Activated CD4-positive, alpha-beta T cell treated with anti-CD3 and anti-CD28 coated beads, Interleukin-2, amount 50 U/mL, for 1 hour (primary cell): Measurements from ENCODE around the gene MYCN.
"Not testable (repeated sequence)": the region's sequence is repeated elsewhere in the genome, so short reads cannot be mapped to it uniquely, and the experiment has no call there.

ENCODE experiments used
- DNase-seq: peaks from one replicate; pipeline ENCODE4 v3.0.0-alpha.2; 2020

MYCN gene

DNA sequence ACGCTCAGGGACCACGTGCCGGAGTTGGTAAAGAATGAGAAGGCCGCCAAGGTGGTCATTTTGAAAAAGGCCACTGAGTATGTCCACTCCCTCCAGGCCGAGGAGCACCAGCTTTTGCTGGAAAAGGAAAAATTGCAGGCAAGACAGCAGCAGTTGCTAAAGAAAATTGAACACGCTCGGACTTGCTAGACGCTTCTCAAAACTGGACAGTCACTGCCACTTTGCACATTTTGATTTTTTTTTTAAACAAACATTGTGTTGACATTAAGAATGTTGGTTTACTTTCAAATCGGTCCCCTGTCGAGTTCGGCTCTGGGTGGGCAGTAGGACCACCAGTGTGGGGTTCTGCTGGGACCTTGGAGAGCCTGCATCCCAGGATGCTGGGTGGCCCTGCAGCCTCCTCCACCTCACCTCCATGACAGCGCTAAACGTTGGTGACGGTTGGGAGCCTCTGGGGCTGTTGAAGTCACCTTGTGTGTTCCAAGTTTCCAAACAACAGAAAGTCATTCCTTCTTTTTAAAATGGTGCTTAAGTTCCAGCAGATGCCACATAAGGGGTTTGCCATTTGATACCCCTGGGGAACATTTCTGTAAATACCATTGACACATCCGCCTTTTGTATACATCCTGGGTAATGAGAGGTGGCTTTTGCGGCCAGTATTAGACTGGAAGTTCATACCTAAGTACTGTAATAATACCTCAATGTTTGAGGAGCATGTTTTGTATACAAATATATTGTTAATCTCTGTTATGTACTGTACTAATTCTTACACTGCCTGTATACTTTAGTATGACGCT lies 5.8 kb downstream of the MYCN start:
- no peak for DNase-seq

DNA sequence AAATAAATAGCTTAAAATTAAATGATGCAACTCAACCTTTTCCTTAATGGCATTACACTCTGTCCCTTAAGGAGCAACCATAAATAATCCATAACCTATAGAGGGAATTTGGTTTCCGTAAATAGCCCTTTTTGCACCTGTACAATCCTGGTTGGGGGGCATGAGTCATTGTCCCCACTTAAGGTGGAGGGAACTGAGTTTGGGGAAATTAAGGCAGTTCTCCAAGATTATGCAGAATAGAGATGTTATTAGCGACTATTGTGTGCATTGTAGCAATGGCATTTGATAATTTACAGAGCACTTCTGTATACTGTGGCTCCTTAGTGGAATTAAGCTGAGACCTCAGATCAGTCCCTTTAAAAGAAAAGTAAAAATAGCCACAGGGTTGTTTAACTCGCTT lies 6.6 kb downstream of the MYCN start:
- no peak for DNase-seq

DNA sequence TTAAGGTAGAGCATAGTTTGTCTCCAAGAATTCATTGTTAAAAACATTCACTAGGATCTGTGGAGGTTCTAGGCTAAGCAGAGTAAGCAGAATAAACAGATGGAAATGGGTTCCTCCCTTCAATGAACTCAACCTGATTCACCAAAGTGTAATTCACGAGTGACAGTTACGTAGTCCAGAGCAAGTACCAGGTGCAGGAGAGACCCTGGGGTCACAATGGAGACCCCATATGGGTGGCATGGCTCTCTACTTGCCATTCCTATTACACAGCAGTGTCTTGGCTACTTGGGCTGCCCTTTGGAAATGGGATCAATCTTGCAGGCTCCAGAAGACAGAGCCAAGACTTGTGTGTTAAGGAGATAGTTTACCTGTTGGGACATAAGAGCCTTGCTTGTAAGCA lies 7.1 kb downstream of the MYCN start:
- no peak for DNase-seq

DNA sequence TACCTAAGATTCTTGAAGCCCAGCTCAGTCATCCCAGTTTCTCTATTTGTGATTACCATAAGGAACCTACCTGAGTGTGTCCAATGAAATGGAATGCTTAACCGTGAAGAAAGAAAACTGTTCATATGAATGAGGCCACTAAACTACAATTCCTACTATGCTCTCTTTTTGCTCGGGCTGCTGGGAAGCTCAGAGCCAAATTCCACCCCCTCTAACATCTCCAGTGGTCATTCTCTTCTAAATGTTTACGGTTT lies 8.3 kb downstream of the MYCN start:
- no peak for DNase-seq

DNA sequence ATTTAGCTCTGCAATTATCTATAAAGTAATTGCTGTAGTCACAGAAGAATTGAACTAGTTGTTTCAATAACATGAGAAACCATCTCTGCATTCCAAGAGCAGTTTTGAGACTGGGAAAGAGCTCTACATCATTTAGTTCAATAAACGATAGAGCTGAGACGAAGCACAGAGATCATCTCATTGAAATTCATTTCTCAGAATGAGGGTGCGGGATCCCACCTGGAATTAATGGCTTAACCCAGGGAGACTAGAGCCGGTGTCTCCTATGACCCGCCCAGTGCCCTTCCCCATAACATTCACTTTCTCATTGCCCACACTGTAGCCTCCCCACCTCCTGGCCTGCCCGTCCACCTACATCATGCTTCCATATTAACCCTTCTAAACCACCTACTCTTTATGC lies 8.8 kb downstream of the MYCN start:
- no peak for DNase-seq

GRCh38 chr2:15949551-15949950 lies 9.2 kb downstream of the MYCN start:
- no peak for DNase-seq

DNA sequence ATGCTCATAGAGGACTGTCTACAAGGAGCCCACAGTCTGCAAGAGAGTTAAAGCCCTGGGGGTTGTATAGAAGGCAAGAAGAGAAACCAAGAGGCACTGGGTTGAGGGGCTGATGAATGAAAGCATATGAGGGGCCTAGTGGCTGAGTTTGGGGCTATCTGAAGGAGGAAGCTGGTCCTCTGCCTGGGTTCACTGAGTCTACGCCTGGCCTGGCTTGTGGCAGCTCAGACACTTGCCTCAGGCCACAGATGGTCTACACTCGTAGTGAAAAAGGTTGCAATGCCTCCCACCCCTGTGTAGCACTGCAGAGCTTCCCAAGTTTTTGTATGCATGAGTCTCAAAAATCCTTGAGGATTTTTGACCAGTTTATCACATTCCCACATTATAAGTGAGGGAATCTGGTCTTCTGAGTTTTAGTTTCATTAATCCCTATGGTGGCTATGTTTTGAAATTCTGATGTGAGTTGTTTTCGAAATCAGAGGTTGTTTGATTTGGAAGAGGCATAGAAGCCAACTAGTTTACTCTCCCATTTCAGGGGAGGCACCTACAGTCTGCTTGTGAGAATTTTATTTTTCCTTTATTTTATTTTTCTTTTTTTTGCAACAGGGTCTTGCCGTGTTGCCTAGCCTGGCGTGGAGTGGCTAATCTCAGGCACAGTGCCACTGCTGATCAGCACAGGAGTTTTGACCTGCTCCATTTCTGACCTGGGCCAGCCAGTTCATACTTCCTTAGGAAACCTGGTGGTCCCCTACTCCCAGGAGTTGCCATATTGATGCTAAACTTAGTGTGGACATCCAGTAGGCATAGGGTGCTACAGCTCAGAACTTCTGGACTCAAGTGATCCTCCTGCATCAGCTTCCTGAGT lies 10.0 kb downstream of the MYCN start:
- no peak for DNase-seq

DNA sequence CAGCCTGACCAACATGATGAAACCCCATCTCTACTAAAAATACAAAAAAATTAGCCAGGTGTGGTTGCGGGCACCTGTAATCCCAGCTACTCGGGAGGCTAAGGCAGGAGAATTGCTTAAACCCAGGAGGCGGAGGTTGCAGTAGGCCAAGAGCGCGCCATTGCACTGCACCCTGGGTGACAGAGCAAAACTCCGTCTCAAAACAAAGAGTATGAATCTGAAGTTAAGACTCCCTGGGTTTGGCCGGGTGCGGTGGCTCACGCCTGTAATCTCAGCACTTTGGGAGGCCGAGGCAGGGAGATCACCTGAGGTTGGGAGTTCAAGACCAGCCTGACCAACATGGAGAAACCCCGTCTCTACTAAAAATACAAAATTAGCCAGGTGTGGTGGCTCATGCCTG lies 11.6 kb downstream of the MYCN start:
- DNase-seq: not testable (repeated sequence)

- DNase-seq: no peak
These were observed 12.2 kb downstream of the MYCN start for GRCh38 chr2:15952451-15953146.

DNA sequence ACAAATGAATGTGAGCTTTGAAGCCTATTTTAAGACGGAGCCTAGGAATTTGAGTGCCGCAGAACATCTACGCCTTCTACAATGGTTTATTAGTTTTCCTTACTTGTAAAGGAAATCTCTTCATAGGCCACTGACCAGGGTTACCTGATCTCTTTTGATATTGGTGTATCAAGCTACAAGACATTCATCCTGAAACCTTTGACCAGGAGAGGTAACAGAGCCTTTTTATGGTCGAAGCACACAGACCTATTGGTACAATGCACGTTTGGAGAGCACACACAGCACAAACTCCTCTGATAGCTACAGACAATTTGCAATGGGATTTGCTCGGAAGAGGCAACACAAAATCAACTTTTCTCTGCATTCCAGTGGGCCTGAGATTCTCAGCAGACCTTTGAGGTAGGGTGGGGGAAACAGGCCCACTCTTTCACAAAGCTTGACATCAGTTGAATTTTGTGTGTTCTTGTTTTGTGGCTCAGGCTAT lies 12.8 kb downstream of the MYCN start:
- no peak for DNase-seq

DNA sequence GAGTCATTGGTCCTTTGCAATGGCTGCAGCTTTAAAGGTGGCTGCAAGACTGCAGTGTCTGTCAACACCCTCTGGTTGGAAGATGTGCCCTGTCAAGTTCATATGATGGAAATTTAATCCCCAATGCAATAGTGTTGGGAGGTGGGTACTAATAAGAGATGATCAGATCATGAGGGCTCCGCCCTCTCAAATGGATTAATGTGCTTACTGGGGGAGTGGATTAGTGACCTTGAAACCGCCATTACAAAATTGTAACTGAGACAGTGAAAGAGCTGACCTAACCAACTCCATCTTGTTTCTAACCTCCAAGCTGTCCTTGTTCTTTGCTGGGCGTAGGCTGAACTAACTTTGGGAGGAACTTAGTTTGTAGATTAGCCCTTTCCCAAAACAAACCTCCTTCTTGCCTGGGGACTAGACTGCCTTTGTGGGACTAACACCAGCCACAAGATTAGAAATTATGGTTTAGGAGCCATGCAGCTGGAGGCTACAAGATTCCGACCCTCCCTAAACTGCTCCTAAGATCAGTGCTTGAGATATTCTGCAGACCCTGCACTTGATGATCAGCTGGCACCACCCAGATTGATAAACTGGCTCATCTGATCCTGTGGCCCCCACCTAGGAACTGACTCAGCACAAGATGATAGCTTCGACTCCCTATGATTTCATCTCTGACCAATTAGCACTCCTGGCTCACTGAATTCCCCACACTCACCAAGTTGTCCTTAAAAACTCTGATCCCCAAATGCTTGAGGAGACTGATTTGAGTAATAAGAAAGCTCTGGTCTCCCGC lies 13.7 kb downstream of the MYCN start:
- no peak for DNase-seq

- DNase-seq: no peak
These were observed 14.4 kb downstream of the MYCN start for GRCh38 chr2:15954761-15955160.

GRCh38 chr2:15955232-15955988 lies 15.1 kb downstream of the MYCN start:
- no peak for DNase-seq

DNA sequence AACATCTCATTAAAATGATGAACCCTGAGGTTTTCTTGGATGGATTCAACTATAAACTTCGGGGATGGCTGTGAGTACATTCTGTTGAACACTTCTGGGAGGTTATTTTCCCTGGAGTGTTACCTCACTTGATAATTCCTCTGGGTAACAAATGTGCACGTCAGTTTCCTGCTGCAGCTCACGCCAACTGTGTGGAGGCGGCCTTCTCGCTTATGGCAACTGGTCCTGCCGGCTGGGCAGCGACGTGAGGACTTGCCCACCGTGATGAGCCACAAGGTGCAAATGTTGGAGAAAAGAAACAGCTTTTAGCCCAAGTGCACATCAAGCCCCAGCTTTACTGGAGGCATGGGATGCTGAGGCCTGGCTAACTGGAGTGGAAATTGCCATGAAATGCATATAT lies 15.9 kb downstream of the MYCN start:
- no peak for DNase-seq

- DNase-seq: no peak
These were observed 16.7 kb downstream of the MYCN start for GRCh38 chr2:15956751-15957736.

- no peak for DNase-seq
These were observed 17.7 kb downstream of the MYCN start for GRCh38 chr2:15957881-15958713.

DNA sequence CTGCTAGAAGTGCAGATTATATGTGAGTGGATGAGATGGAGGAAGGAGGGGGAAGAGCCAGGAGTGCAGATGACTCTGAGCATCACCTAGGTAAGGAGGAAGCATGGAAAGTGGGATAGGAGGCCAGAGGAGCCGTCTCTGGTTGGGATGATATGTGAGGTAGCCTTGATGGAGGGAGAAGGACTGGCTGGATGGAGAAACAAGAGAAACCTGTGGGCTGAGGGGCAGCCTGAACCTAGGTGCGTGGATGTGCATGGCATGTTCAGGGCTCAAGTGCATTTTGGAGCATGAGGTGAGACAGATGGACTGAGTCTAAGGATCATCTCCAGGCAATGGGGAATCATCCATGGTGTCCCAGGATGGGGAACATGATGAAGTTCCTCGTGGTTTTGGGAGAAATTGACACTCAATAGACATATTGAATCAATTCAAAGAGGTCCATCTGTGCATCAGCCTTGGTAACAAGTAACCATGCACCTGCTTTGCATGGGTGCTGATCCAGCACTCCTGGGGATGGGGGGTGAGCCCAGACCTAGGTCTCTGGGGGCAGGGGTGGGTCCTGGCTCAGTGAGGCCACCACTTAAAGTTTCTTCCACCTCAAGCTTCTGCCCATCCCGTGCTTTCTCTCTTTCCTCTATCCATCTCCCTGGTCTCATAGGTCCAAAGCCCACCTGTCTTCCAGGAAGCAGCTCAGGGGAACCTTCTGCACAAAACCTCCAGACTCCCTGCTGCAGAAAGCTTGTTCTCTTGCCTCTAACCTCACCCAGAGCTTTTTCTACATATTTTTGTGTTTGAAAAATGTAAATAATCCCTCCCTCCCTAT lies 19.2 kb downstream of the MYCN start:
- no peak for DNase-seq

GRCh38 chr2:15960154-15960520 lies 19.8 kb downstream of the MYCN start:
- DNase-seq: not testable (repeated sequence)
